HG02759 (cell line): ENCODE results near the gene ITM2B.
"Not testable (repeated sequence)": the region's sequence is repeated elsewhere in the genome, so short reads cannot be mapped to it uniquely, and the experiment has no call there.

Source experiments
- ATAC-seq: cut with Tn5 transposase; IDR thresholded peaks from one replicate; pipeline ENCODE4 v1.9.1; 2021; ENCODE audit warnings: mild to moderate bottlenecking, moderate library complexity; ENCODE audit not compliant: unreplicated experiment

The ITM2B gene

DNA sequence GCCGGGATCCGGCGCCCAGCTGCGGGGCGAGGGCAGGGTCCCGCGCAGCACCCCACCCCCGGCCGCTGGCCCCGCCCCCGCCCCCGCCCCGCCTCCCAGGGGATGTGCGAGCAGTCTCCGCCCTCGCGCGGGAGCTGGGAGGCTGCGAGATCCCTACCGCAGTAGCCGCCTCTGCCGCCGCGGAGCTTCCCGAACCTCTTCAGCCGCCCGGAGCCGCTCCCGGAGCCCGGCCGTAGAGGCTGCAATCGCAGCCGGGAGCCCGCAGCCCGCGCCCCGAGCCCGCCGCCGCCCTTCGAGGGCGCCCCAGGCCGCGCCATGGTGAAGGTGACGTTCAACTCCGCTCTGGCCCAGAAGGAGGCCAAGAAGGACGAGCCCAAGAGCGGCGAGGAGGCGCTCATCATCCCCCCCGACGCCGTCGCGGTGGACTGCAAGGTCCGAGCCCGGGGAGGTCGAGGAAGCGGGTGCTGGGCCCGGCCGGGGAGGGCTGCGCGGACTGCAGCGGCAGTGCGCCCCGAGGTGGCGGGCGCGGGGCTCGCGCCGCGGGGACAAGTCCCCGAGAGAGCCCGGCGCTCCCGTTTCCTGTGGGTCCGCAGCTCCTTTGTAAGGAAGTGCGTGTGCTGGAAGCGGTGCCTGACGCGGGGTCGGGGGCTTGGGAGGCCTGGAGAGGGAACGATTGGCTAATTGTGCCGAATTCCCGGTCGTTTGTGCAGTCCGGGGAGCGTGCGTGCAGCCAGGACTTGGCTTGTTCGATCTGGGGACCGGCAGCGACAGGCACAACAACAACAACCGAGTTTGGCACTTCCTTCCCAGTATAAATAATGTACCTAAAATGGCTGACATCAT lies at the start of gene ITM2B:
Gene ITM2B (plus strand): TSS at position 161 of the 843 bp plus-strand sequence. CDS start 155 bp downstream, at position 316.
- peak; percentile 67 for ATAC-seq

DNA sequence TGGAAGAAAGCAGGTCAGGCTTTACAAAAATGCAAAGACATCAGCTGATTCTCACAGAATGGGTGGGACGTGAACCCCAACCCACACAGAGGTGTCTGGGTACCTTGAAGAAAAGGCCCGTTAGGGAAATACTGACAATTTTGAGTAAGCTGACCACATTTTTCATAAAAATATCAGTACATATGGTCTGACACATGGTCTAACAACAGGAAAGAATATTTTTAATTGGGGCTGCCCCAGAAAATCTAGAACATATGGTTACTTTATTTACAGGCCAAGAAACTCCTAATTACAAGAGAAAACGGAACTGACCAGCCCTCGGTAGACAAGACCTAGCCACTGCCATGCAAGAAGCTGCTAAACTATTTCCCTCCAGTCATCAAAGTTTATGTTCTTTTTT lies 48.7 kb upstream of the ITM2B start:
- ATAC-seq = no peak

DNA sequence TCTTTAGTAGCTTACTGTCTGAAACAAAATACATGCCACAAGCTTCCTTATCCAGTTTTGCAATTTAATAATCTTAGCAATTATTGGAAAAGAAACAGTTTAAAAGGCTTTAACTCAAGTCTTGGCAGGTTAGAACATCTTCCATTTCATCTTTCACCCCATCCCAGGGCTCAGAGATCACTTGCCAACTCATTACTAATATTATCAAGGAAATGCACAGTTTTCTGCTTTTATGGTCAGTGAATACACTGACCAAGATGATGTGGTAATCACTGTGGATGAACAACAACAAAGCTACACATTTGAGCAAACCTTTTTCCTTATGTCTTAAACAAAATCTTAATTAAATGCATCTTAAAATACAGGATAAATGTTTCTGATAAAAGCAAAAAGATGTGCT lies 48.0 kb upstream of the ITM2B start:
- ATAC-seq = no peak

DNA sequence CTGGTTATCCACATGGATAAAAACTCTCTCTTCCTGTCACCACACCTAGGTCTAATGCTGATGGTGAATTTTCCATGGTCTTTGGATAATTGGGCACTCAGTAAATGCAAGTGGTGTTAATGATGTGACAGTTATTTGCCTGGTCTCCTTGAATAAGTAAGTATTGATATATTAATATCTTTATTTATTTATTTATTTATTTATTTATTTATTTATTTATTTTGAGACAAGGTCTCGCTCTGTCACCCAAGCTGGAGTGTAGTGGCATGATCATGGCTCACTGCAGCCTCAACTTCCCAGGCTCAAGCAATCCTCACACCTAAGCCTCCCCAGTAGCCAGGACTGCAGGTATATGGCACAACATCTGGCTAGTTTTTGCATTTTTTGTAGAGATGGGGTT lies 46.3 kb upstream of the ITM2B start:
- ATAC-seq = no peak

DNA sequence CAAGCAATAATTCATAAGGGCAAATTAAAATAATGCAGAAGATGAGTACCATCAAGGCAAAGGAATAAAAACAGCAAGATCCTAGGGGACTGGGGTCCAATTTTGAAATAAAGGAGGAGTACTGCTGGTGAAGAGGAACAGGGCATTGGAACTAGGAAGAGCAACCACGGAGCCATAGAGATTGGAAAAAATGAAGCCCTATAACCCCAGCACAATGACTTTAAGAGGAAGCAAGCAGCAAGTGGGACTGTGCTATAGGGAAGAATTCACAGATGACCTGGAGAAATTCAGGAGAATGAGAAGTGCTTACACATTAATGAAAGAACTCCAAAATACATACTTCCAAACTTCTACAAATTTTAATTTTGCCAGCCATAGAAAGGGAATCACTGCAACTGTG lies 44.9 kb upstream of the ITM2B start:
- no peak for ATAC-seq

DNA sequence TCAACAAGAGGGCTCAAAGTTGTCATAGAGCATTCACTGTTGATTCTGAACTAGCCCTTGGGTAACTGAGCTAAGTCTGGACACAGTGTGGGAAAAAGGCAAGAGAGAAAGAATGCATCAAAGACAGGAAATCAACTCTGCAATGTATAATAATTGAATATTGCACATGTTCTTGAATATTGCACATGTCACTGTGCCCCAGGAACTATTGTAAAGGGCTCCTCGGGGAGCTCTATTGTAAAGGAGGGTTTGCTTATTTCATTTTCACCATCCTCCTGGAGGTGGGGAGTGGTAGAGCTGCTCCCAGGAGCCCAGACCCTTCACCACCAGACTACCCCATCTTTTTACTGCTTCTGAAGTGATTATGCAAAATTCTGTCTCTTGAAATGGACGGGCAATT lies 44.4 kb upstream of the ITM2B start:
- ATAC-seq = no peak

DNA sequence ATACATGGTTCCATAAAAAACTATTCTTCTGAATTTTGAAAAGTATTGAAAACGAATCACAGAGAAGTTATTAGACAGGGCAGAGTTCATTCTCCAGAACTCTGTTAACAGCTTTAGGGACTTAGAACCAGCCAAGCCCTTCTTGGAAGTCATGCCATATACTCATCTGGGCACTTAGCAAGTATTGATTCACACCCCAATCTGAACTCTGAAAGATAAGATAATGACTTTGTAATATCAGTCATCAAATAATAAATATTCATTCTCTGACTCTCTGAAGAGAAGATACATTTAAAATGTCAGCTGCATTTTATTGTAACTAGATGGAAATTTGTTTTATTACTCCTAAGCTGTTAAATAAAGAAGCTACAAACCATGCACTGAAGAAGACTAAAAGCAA lies 43.8 kb upstream of the ITM2B start:
- no peak for ATAC-seq

DNA sequence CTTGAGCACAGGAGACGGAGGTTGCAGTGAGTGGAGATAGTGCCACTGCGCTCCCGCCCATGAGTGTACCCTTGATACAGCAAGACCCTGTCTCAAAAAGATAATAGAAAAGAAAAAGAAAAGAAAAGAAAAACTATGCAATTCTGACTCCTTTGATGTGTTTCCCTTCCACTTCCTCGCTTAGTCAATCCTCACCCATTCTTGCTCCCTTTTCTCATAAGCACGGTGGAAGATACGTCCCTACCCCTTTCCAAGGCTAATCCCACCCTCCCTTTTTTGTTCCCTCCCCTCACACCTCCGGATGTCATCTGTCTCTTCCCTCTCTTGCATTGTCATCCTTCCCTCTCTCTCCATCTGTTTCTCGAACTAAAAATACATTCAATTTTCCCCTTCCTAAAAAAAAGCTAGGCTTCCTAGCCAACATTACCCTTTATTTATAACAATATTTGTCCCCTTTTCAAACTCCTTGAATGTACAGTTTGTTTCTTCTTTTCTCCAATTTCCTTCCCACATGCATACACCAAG lies 40.5 kb upstream of the ITM2B start:
- ATAC-seq = no peak

DNA sequence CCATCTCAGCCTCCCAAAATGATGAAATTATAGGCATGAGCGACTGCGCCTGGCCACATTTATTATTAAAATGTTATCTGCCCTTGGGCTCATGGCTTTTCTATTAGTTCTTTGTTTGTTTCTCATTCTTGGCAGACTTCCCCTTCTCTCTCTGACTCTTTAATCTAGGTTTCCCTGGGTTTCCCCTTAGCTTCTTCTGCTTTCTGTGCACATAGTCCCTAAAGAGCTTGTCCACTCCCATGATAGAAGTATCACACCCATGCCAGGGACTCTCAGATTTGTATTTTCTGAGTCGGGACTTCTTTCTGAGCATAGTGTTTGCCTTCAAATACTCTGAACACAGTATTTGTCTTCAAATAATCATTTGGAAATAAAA lies 38.6 kb upstream of the ITM2B start:
- peak; percentile 87 for ATAC-seq

DNA sequence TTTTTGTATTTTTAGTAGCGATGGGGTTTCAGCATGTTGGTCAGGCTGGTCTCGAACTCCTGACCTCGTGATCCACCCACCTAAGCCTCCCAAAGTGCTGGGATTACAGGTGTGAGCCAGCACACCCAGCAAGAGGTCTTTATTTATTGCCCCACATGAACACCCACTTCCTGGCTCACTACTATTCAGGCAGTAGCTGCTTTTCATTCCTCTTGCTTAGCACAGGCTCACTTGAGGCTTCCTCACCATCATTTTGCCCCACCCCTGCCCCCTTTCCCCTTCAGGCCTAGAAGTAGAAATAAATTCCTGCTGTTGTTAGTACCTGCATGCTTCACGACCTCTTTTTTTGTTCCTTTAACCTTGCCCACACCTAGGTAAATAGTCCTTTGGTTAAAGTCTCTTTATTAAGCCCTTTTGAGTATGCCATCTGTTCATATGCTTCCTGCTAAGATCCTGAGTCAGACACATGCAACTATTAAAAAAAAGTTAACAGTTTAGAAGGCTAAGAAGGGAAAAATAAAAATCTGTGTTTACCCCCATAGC lies 33.5 kb upstream of the ITM2B start:
- no peak for ATAC-seq

DNA sequence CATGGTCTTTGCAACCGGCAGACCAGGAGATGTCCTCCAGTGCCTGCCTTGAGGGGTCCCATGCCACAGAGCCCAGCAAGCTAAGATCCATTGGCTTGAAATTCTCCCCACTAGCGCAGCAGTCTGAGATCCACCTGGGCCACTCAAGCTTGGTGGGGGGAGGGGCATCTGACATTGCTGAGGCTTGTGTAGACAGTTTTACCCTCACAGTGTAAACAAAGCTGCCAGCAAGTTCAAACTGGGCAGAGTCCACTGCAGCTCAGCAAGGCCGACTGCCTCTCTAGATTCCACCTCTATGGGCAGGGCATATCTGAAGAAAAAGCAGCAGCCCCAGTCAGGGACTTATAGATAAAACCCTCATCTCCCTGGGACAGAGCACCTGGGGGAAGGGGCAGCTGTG lies 32.0 kb upstream of the ITM2B start:
- no peak for ATAC-seq

DNA sequence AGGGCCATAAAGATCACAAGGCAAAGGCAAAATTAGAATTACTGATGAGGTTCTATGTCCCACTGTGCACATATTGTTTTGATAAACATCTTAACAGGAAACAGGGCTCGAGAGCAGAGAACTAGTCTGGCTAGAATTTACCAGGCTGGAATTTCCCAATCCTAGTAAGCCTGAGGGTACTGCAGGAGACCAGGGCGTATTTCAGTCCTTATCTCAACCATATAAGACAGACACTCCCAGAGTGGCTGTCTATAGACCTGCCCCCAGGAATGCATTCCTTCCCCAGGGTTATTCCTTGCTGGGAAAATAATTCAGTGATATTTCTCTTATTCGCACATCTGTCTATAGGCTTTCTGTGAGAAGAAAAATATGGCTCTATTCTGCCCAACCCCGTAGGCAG lies 25.8 kb upstream of the ITM2B start:
- ATAC-seq = not testable (repeated sequence)

DNA sequence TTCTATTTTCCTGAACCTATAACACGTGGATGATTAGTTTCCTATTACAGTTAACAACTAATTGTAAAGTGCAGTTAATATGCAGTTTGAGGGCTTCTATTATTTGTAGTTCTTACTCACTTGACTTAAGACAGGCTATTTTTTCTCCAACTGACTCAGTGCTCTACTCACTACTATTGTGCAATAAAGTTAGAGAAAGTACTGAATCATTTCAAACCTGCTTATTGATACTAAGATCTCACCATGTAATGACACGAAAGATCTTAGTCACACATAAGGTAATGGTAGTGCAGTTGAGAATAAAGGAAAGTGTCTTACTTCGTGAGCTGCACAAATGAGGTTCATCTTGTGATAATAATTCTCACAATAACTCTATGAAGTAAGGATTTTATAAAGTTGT lies 22.8 kb upstream of the ITM2B start:
- peak; percentile 72 for ATAC-seq

DNA sequence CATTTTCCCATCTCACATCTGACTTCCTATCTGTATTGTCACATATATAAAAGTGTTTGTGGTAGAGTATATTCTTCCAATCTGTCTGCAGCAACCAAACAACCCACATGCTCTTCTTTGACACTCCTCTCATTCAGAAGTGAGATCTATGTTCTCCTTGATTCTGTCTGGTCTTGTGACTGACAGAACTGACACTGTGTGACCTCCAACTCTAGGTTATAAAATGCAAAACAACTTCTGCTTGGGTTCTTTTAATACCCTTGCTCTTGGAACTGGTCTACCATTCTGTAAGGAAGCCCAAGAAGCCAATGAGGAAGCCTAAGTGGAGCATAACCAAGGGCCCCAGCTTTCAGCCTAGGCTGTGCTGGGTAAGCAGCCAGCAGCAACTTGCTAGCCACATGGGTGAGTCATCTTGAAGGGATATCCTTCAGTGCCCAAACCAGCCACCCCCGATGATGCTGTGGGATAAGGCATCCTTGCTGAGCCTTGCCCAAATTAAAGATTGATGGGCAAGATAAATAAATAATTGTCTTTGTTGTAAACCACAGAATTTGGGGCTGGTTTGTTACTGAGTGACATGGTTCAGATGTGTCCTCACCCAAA lies 18.4 kb upstream of the ITM2B start:
- no peak for ATAC-seq

DNA sequence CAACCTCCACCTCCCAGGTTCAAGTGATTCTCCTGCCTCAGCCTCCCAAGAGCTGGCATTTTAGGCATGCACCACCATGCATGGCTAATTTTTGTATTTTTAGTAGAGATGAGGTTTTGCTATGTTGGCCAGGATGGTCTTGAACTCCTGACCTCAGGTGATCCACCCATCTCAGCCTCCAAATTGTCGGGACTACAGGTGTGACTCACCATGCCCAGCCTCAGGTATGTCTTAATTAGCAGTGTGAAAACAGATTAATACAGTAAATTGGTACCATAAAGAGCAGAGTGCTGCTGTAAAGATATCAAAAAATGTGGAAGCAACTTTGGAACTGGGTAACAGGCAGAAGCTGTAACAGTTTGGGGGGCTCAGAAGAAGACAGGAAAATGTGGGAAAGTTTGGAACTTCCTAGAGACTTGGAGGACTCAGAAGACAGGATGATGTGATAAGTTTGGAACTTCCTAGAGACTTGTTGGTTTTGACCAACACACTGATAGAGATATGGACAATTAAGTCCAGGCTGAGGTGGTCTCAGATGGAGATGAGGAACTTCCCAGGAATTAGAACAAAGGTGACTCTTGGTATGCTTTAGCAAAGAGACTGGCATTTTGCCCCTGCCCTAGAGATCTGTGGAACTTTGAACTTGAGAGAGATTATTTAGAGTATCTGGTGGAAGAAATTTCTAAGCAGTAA lies 17.3 kb upstream of the ITM2B start:
- not testable (repeated sequence) for ATAC-seq

DNA sequence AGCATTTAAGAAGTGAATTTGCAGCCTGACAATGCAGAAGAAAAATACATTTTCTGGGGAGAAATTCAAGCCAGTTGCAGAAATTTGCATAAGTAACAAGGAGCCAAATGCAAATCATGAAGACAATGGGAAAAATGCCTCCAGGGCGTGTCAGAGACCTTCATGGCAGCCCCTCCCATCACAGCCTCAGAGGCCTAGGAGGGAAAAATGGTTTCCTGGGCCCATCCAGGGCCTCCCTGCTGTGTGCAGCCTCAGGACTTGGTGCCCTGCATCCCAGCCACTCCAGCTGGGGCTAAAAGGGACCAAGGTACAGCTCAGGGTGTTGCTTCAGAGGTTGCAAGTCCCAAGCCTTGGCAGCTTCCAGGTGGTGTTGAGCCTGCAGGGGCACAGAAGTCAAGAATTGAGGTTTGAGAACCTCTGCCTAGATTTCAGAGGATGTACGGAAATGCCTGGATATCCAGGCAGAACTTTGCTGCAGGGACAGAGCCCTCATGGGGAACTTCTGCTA lies 16.7 kb upstream of the ITM2B start:
- no peak for ATAC-seq

DNA sequence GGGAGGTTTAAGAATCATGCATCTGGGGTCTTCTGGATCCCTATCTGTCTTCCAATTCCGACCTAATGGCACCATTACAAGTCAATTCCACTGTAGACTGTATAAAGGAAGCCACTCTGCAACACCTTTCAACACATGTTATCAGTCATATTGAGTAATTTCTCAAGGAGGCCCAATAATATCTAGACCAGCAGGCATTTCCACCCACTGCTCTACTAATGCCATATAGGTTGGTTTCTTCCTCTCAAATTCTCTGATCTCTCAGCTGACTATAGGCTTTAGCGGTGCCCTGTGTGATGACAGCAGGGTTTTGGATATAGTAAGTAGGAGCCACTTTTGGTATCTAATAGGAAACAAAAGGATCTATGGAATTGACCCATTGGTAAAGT lies 12.4 kb upstream of the ITM2B start:
- ATAC-seq = no peak

DNA sequence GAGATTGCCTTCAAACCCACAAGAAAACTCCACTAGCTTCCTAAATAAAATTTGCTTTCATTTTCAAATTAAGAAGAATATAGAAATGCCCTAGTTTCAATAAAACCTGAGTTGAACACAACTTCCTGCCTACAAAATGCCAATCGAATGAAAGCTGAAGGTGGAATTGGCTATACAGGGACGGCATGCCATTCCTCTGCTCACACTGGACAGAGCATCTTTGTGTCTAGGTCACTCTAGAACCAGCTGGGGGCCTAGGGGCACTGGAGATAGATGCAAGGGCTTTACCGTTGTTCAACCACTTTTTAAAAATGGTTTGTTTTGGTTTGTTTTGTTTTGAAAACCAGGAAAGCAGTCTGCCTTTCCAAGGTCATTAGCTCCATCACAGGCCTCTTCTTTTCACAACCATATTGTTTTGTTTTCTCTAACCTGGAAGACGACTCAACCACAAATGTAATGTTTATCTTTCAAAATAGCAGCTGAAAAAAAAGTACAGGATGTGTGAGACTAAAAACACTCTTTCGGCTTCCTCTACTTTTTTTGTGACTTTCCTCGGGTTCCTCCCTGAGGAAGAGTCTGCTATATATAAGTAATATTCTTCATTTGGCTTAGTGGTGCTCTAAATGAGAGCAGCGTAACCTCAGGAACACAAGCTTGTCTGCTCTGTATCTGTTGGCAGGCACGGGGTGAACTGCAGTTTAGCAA lies 11.9 kb upstream of the ITM2B start:
- ATAC-seq = no peak

DNA sequence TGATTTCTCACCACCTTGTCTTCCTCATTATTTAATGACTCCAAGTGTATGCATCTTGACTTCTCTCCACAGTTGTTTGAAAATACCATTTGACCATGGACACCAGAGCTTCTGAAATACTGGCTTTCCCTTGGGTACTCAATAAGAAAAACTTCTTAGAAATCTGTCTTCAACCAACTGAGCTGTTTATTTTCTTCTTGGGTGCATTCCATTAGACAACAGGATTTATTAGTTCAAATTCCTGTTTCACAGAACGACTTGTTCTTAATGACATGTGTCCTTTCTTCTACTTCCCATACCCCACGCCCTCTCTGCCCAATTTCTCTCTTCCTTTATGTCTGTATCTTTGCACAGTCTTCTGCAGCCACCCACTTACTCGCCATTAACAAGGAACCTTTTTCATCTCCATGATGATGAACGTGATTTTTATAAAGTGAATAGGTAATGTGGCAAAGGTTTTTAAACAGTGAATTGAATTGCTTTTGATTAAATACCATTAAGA lies 11.3 kb upstream of the ITM2B start:
- no peak for ATAC-seq
